B cell (primary cell): ENCODE data around the gene RNU1-2. TPM values are rescaled to one million over a fixed set of nuclear protein-coding genes. Genes with fewer than 3 reads are reported as not detected.

Experiments used
- ATAC-seq: fragments of 200-7000 bp; cut with Tn5 transposase; one replicate; pipeline ENCODE4 v1.10.0; 2021; ENCODE audit warnings: low read depth, mild to moderate bottlenecking, moderate number of reproducible peaks, moderate library complexity
- CTCF ChIA-PET: fragments of 350-600 bp; sonication (Branson Sonifier 250); formaldehyde crosslinking; loops from one replicate; lab custom pipeline; 2021; ENCODE audit warnings: antibody characterized with exemption, inconsistent platforms; lab: Charles Lee
- POLR2A ChIA-PET: fragments of 350-600 bp; sonication (Branson Sonifier 250); formaldehyde crosslinking; loops from one replicate; lab custom pipeline; 2021; ENCODE audit warnings: antibody characterized with exemption; lab: Charles Lee
- DNase-seq: peaks from one replicate; pipeline ENCODE4 v3.0.0; 2013
- H2AFZ ChIP-seq: 2 replicates; pipeline ENCODE4 v1.6.1; 2012; ENCODE audit warnings: mild to moderate bottlenecking, low read depth, low read length; ENCODE audit not compliant: insufficient read depth, poor library complexity, severe bottlenecking
- H3K27ac ChIP-seq, 2 donors: 1 replicate in 1 of 2; 2 replicates in 1 of 2; pipeline ENCODE4 v1.5.1; 2012 to 2013; ENCODE audit warnings: low read length in 2 of 2, mild to moderate bottlenecking in 2 of 2, moderate library complexity in 1 of 2
- H3K27me3 ChIP-seq, 4 experiments: fragments of 200-600 bp in 1 of 4; sonication (generic) in 1 of 4; replicated peaks in 1 of 4; 1 replicate in 2 of 4; 2 replicates in 2 of 4; pipeline versions ENCODE4 v1.6.1 to v1.7.0; 2013 to 2016; ENCODE audit warnings: low read length in 3 of 4, mild to moderate bottlenecking in 2 of 4, mixed read lengths in 1 of 4, moderate library complexity in 1 of 4; ENCODE audit not compliant: insufficient read depth in 4 of 4, control insufficient read depth in 3 of 4; ENCODE audit errors: control extremely low read depth in 1 of 4
- H3K36me3 ChIP-seq, 2 experiments: replicated peaks in 1 of 2; 1 replicate in 1 of 2; 2 replicates in 1 of 2; pipeline versions ENCODE4 v1.6.1 to v1.7.1; 2013; ENCODE audit warnings: low read length in 1 of 2; ENCODE audit not compliant: insufficient read depth in 2 of 2, control insufficient read depth in 1 of 2; ENCODE audit errors: control extremely low read depth in 1 of 2, extremely low read depth in 1 of 2
- H3K4me1 ChIP-seq, 2 donors: fragments of 200-600 bp in 1 of 2; sonication (generic) in 1 of 2; 1 replicate in 1 of 2; 2 replicates in 1 of 2; pipeline versions ENCODE4 v1.5.1 to v1.6.1; 2013 to 2017; ENCODE audit warnings: low read length in 2 of 2; ENCODE audit not compliant: control insufficient read depth in 2 of 2, insufficient read depth in 2 of 2
- H3K4me2 ChIP-seq: replicated peaks from 2 replicates; pipeline ENCODE3; 2012; ENCODE audit warnings: mild to moderate bottlenecking, low read depth, low read length; ENCODE audit not compliant: poor library complexity, severe bottlenecking
- H3K4me3 ChIP-seq, 5 experiments: fragments of 200-600 bp in 1 of 5; sonication (generic) in 1 of 5; 1 replicate in 3 of 5; 2 replicates in 2 of 5; pipeline versions ENCODE4 v1.5.1 to v1.7.0; 2011 to 2016; ENCODE audit warnings: low read length in 4 of 5, mild to moderate bottlenecking in 4 of 5, low read depth in 2 of 5, control low read depth in 1 of 5, moderate library complexity in 1 of 5; ENCODE audit not compliant: insufficient read depth in 1 of 5; ENCODE audit errors: control extremely low read depth in 1 of 5, extremely low read depth in 1 of 5
- H3K79me2 ChIP-seq: fragments of 200-600 bp; sonication (generic); one replicate; pipeline ENCODE4 v1.6.0; 2016; ENCODE audit warnings: low read length; ENCODE audit not compliant: control insufficient read depth, insufficient read depth
- H3K9ac ChIP-seq: fragments of 200-600 bp; sonication (generic); 2 replicates; pipeline ENCODE4 v1.6.1; 2017; ENCODE audit warnings: mild to moderate bottlenecking, low read length, moderate library complexity
- H3K9me3 ChIP-seq, 3 donors: one replicate each; pipeline versions ENCODE4 v1.6.1 to v1.7.1; 2013; ENCODE audit warnings: low read length in 2 of 3; ENCODE audit not compliant: control insufficient read depth in 2 of 3, insufficient read depth in 1 of 3; ENCODE audit errors: control extremely low read depth in 1 of 3
- H4K20me1 ChIP-seq: 2 replicates; pipeline ENCODE4 v1.6.0; 2012; ENCODE audit warnings: mild to moderate bottlenecking, low read length; ENCODE audit not compliant: insufficient read depth, control insufficient read depth, poor library complexity, severe bottlenecking
- H3K27ac Mint-ChIP-seq: one replicate; pipeline ENCODE4 v1.8.0; 2021; ENCODE audit warnings: mixed read lengths
- H3K27me3 Mint-ChIP-seq: one replicate; pipeline ENCODE4 v1.8.0; 2021; ENCODE audit warnings: mixed read lengths
- H3K4me1 Mint-ChIP-seq: one replicate; pipeline ENCODE4 v1.8.0; 2021; ENCODE audit warnings: mixed read lengths
- H3K4me3 Mint-ChIP-seq: one replicate; pipeline ENCODE4 v1.8.0; 2021; ENCODE audit warnings: mixed read lengths
- H3K9me3 Mint-ChIP-seq: one replicate; pipeline ENCODE4 v1.8.0; 2022; ENCODE audit warnings: mixed read lengths; ENCODE audit not compliant: insufficient read depth
- CTCF ChIP-seq: fragments of 200-600 bp; IDR thresholded peaks from one replicate; pipeline ENCODE4 v1.8.0; 2022; ENCODE audit warnings: antibody characterized with exemption, mild to moderate bottlenecking
- EZH2 ChIP-seq: IDR thresholded peaks from 2 replicates; pipeline ENCODE4 v1.6.1; 2012; ENCODE audit warnings: borderline replicate concordance, low read depth, mild to moderate bottlenecking, moderate library complexity, low read length; ENCODE audit not compliant: insufficient read depth, poor library complexity, severe bottlenecking
- WGBS: methylation state at CpG from one replicate; pipeline ENCODE4 v1.1.5; 2013; ENCODE audit warnings: missing lambda C conversion rate; ENCODE audit not compliant: insufficient coverage; 5-methylcytosine and 5-hydroxymethylcytosine counted together
- intact Hi-C: fragments of 100-400 bp; cut with micrococcal nuclease; formaldehyde crosslinking; loops from one replicate; pipeline ENCODE4 v1.10.0; 2022
- polyA plus RNA-seq: library from polyadenylated mRNA; depleted of rRNA; stranded (reverse); fragments of >200 nt; gene quantifications from 2 replicates; pipeline ENCODE4 v1.2.3, GENCODE V29; 2012
- total RNA-seq, 2 donors: library from RNA; stranded (reverse); fragments of 120-200 nt in 1 of 2; gene quantifications; 1 replicate in 1 of 2; 2 replicates in 1 of 2; pipeline versions ENCODE4 v1.2.3 to v1.2.4, GENCODE V29; 2013 to 2022

RNU1-2 gene
- total and polyA plus RNA-seq, 2 donors (not counting 1 experiment from before 2014, with no cell fraction given), result 4,377 TPM; not detected in 1

DNA sequence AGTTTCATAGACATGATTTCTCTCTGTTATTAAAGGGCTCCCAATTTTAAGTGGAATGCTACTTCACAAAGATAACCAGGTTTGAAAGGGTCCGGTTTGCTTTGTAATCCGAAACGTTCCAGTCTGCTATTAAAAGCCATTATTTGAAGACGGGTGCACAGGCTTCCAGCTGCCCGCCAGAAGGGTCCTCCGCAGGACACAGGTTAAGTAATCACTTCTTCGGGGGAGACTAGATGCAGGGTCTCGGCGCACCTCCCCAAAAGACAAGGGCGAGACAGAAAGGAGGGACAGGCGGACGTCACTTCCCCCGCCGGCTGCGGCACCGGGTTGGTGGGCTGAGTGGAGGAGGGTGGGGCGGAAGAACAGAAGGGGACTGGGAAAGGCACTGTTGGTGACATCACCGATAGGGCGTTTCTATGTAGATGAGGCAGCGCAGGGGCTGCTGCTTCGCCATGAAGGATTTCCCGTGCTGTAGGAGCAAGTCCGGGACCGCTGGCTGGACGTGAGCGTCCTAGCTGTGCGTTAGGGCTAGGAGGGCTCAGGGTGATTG is 8.9 kb downstream of the RNU1-2 start:
- peak overlapping the region; percentile 96 to 99 for H3K27ac ChIP-seq
- ChIA-PET POLR2A (interaction anchor here (0.6 to 2.7 kb wide), 9 partner anchors 8 to 391 kb away, joined by 3 to 17 read pairs (median 4); partner anchors contain the start of genes RNU1-1 and RNU1-2), CTCF (interaction anchor here (0.6 to 2.1 kb wide), 4 partner anchors 9 to 284 kb away, joined by 3 to 6 read pairs (median 4); no protein-coding TSS in a partner anchor)
- 0% methylated on average over 27 of the region's 27 CpGs for WGBS
- H2AFZ ChIP-seq, result peak overlapping the region; percentile 76
- peak overlapping the region; percentile 77 for H3K4me2 ChIP-seq
- no peaks in the 10 kb centered on the region for H3K79me2 ChIP-seq
- H3K4me1 ChIP-seq, result peaks cover 38 to 54% of the 10 kb centered on the region in 2 donors
- no peak for TF ChIP-seq CTCF
- TF ChIP-seq EZH2, result no peak
- peaks cover 5% of the 10 kb centered on the region for H3K9me3 Mint-ChIP-seq
- no peaks in the 10 kb centered on the region for H3K27me3 Mint-ChIP-seq
- no peak overlapping the region for H3K4me3 Mint-ChIP-seq
- peak overlapping the region; percentile 50 to 68 (median 66) for H3K4me3 ChIP-seq
- H3K27me3 ChIP-seq, result no peaks in the 10 kb centered on the region
- no peaks in the 10 kb centered on the region for H3K36me3 ChIP-seq
- DNase-seq (peak; percentile 98), ATAC-seq (peak; percentile 94)
- H3K4me1 Mint-ChIP-seq, result peaks cover 34% of the 10 kb centered on the region
- no peaks in the 10 kb centered on the region for H4K20me1 ChIP-seq
- intact Hi-C loops, result loop anchor here (1.0 kb wide), 2 partner anchors 8 to 9 kb away; no protein-coding TSS in a partner anchor
- H3K9me3 ChIP-seq, result peaks cover 0 to 18% (median 9%) of the 10 kb centered on the region in 3 donors
- peak overlapping the region; percentile 84 for H3K9ac ChIP-seq
- H3K27ac Mint-ChIP-seq, result no peak overlapping the region
